ENCODE results near the gene CENPC. TPM values are rescaled to one million over a fixed set of nuclear protein-coding genes. Genes with fewer than 3 reads are reported as not detected.
"Not testable (repeated sequence)": the region's sequence is repeated elsewhere in the genome, so short reads cannot be mapped to it uniquely, and the experiment has no call there.

CENPC gene
- total RNA-seq, 2 donors from 2014 or later = 30.9 to 64.9 TPM

GRCh38 chr4:67568820-67569219 lies 23.5 kb upstream of the CENPC start:
- no peaks in the 10 kb centered on the region for H3K27me3 Mint-ChIP-seq
- no peak overlapping the region for H3K4me3 Mint-ChIP-seq
- no peaks in the 10 kb centered on the region for H3K36me3 Mint-ChIP-seq (ENCODE audit: low read depth)
- no peaks in the 10 kb centered on the region for H3K9me3 Mint-ChIP-seq
- H3K27ac Mint-ChIP-seq = no peak overlapping the region
- H3K4me1 Mint-ChIP-seq = no peaks in the 10 kb centered on the region
- ATAC-seq (replicated peaks) = no peak

DNA sequence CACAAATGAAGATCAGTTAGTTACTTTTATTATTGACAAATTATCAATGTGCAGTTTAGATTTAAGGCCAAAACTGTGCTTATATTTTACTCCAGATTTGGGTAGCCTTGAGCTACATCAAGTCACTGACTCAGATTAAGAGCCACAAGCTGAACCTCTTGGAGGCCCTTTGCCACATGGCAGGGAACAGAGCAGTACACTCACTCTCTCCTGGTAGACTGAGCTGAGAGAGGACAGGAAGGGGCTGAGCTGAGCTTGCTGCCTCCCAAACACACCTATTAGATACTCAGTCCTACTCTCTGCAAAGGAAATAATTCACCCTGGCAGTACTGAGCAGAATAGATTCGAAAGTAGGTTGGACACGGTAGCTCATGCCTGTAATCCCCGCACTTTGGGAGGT lies 21.0 kb upstream of the CENPC start:
- Mint-ChIP-seq H3K27ac (no peak overlapping the region), H3K36me3 (ENCODE audit: low read depth) (no peaks in the 10 kb centered on the region), H3K9me3 (no peaks in the 10 kb centered on the region), H3K4me3 (no peak overlapping the region), H3K4me1 (no peaks in the 10 kb centered on the region), H3K27me3 (no peaks in the 10 kb centered on the region)
- ATAC-seq (replicated peaks) = peak; percentile 51

DNA sequence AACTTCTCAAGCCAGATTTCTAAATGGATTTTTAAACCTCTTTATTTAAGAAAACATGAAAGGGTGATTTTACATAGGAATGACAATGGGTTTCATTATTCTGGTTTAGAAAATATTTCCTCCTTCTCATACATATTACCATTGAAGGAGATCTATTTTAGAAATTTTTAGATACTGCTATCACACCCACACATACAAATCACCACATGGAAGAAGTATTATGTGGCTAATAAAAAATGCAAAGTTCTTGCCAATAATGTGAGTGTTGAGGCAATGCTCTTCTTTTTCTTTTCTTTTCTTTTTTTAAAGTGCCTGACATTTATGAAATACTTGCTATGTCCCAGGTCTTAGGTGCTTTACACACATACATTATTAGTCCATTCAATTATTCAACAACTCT lies 20.0 kb upstream of the CENPC start:
- Mint-ChIP-seq H3K4me1 (no peaks in the 10 kb centered on the region), H3K27me3 (no peaks in the 10 kb centered on the region), H3K4me3 (no peak overlapping the region), H3K36me3 (ENCODE audit: low read depth) (no peaks in the 10 kb centered on the region), H3K27ac (no peak overlapping the region), H3K9me3 (no peaks in the 10 kb centered on the region)
- ATAC-seq (replicated peaks) = no peak

DNA sequence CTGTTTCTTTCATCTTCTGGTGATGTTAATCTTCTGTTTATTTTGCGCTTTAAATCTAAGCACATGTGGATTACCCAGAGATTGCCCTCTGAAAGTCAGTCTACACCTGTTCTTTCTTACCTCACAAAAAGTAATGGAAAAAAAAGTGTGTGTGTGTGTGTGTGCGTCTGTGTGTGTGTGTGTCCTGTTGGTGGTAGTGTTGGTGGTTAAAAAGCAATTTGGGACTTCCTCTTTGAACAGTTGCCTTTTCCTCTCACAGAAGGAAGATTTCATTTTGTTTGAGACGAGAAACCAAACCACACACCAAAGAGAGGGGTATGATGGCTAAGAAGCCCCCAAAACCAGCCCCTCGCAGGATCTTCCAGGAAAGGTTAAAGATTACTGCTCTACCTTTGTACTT lies 13.2 kb upstream of the CENPC start, which contains the start of gene STAP1:
STAP1 (plus strand) TSS at position 235 of the 400 bp plus-strand sequence; CDS start at position 318, 83 bp downstream.
- Mint-ChIP-seq H3K36me3 (ENCODE audit: low read depth) (no peaks in the 10 kb centered on the region), H3K9me3 (no peaks in the 10 kb centered on the region), H3K4me3 (peak within 1 kb of the TSS; percentile 68), H3K27ac (peak within 1 kb of the TSS; percentile 55), H3K4me1 (peaks cover 5% of the 10 kb centered on the region), H3K27me3 (no peaks in the 10 kb centered on the region)
- peak; percentile 49 for ATAC-seq (replicated peaks)

GRCh38 chr4:67556436-67556835 lies 11.1 kb upstream of the CENPC start:
- H3K4me3 Mint-ChIP-seq = no peak overlapping the region
- no peak for ATAC-seq (replicated peaks)
- no peaks in the 10 kb centered on the region for H3K27me3 Mint-ChIP-seq
- H3K27ac Mint-ChIP-seq = no peak overlapping the region
- no peaks in the 10 kb centered on the region for H3K9me3 Mint-ChIP-seq
- peaks cover 5% of the 10 kb centered on the region for H3K4me1 Mint-ChIP-seq
- no peaks in the 10 kb centered on the region for H3K36me3 Mint-ChIP-seq (ENCODE audit: low read depth)

DNA sequence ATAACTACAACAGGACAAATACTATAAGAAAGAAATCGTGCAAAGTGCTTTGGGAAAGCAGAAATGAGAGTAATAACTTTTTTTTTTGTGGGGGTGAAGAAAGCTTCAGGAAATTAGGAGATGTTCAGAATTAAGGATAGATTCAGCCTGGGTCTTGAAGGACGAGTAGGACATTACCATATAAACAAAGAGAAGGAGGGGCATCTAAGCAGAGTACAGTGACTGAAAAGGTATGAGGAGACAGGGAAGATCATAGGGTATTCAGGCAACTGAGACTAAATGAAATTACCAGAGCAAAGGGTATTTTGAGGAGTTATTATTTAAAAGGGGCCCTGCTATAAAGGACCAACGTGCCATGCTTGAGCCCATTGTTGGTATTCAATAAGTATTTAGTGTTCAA lies 10.1 kb upstream of the CENPC start:
- Mint-ChIP-seq H3K9me3 (no peaks in the 10 kb centered on the region), H3K27me3 (no peaks in the 10 kb centered on the region), H3K4me1 (peaks cover 5% of the 10 kb centered on the region), H3K4me3 (no peak overlapping the region), H3K36me3 (ENCODE audit: low read depth) (no peaks in the 10 kb centered on the region), H3K27ac (no peak overlapping the region)
- ATAC-seq (replicated peaks) = no peak

DNA sequence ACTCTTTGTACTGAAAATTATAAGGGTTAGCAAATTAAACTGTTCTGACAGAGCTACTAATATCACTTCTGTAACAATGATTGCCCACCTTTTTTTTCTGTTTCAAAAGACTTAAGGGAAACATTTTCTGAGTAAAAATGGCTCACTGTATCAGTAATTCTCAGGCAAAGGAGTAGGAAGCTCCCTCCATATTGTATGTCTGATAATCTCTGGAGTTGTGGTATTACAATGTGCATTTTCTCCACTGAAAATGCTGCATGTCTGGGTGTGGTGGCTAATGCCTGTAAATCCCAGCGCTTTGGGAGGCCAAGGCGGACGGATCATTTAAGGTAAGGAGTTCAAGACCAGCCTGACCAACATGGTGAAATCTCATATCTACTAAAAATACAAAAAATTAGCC lies 8.8 kb upstream of the CENPC start:
- H3K9me3 Mint-ChIP-seq = no peaks in the 10 kb centered on the region
- no peaks in the 10 kb centered on the region for H3K27me3 Mint-ChIP-seq
- H3K36me3 Mint-ChIP-seq (ENCODE audit: low read depth) = no peaks in the 10 kb centered on the region
- no peak overlapping the region for H3K4me3 Mint-ChIP-seq
- H3K27ac Mint-ChIP-seq = no peak overlapping the region
- peaks cover 5% of the 10 kb centered on the region for H3K4me1 Mint-ChIP-seq
- no peak for ATAC-seq (replicated peaks)

DNA sequence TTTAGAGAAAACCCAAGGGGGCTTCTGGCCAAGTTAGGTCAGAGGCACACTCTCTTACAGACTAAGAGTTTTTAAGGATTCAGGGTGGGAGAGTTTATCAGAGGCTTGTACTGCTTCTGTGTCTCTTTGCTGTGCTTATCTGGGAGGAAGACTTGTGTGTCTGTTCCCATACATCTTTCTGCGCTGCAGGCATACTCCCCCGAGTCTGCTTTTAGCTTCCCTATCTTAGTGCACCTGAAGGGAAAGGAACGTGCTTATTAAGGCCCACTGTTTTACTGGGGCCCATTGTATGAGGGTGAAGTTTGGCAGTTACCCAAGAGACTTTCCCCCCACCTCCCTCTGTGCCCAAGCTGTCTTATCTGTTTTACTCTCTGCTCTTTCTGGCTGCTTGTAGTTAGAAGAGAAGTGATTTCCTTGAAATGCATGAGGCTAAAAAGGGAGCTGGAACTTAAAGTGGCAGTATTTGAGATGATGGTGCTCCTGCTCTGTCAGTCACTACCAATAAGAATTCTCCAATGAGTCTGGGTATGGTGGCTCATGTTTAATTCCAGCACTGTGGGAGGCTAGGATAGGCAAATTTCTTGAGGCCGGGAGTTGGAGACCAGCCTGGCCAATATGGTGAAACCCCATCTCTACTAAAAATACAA lies 7.0 kb upstream of the CENPC start:
- H3K4me3 Mint-ChIP-seq; H3K27me3 Mint-ChIP-seq; ATAC-seq (replicated peaks); H3K9me3 Mint-ChIP-seq; H3K4me1 Mint-ChIP-seq; H3K27ac Mint-ChIP-seq; H3K36me3 Mint-ChIP-seq (ENCODE audit: low read depth): not testable (repeated sequence)

- no peak overlapping the region for H3K4me3 Mint-ChIP-seq
Observed at GRCh38 chr4:67550857-67551256, 5.6 kb upstream of the CENPC start.

GRCh38 chr4:67550451-67550850 lies 5.1 kb upstream of the CENPC start:
- no peaks in the 10 kb centered on the region for H3K36me3 Mint-ChIP-seq (ENCODE audit: low read depth)
- H3K27me3 Mint-ChIP-seq = no peaks in the 10 kb centered on the region
- no peak for ATAC-seq (replicated peaks)

More at GRCh38 chr4:67550857-67551256, 5.6 kb upstream of the CENPC start:
- Mint-ChIP-seq H3K27ac (no peak overlapping the region), H3K36me3 (ENCODE audit: low read depth) (no peaks in the 10 kb centered on the region), H3K4me1 (no peaks in the 10 kb centered on the region), H3K9me3 (no peaks in the 10 kb centered on the region), H3K27me3 (no peaks in the 10 kb centered on the region)
- no peak for ATAC-seq (replicated peaks)

GRCh38 chr4:67549123-67549522 lies 3.8 kb upstream of the CENPC start:
- Mint-ChIP-seq H3K9me3 (no peaks in the 10 kb centered on the region), H3K27me3 (no peaks in the 10 kb centered on the region), H3K36me3 (ENCODE audit: low read depth) (peaks cover 13% of the 10 kb centered on the region), H3K4me3 (no peak overlapping the region), H3K4me1 (no peaks in the 10 kb centered on the region), H3K27ac (no peak overlapping the region)
- ATAC-seq (replicated peaks) = no peak

More at GRCh38 chr4:67550451-67550850, 5.1 kb upstream of the CENPC start:
- no peaks in the 10 kb centered on the region for H3K4me1 Mint-ChIP-seq
- H3K9me3 Mint-ChIP-seq = no peaks in the 10 kb centered on the region
- no peak overlapping the region for H3K4me3 Mint-ChIP-seq
- H3K27ac Mint-ChIP-seq = no peak overlapping the region

DNA sequence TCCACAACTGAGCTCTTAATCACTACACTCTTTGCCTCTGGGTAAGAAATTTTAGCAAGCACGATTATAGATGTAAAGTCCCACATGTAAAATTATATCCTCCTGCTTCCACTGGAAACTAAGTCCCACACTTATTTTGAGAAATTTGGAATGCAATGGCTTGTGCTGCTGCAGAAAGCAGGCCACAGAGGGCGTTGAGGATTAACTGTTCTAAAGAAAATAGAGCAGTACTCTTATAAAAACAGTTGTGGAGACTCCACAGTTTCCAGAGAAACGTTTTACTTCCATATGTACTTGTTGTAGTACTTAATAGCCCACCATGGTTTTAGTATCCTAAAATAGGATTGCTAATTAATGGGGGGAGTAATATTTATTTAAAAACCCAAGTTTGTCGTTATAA lies 1.7 kb upstream of the CENPC start:
- H3K36me3 Mint-ChIP-seq (ENCODE audit: low read depth) = peaks cover 35% of the 10 kb centered on the region
- no peak overlapping the region for H3K27ac Mint-ChIP-seq
- no peaks in the 10 kb centered on the region for H3K27me3 Mint-ChIP-seq
- no peaks in the 10 kb centered on the region for H3K9me3 Mint-ChIP-seq
- H3K4me1 Mint-ChIP-seq = peaks cover 11% of the 10 kb centered on the region
- ATAC-seq (replicated peaks) = no peak
- H3K4me3 Mint-ChIP-seq = peak overlapping the region; percentile 96

- ATAC-seq (replicated peaks) = no peak
- no peaks in the 10 kb centered on the region for H3K9me3 Mint-ChIP-seq
- H3K36me3 Mint-ChIP-seq (ENCODE audit: low read depth) = peaks cover 44% of the 10 kb centered on the region
- peak overlapping the region; percentile 97 for H3K27ac Mint-ChIP-seq
- peaks cover 18% of the 10 kb centered on the region for H3K4me1 Mint-ChIP-seq
- no peaks in the 10 kb centered on the region for H3K27me3 Mint-ChIP-seq
- H3K4me3 Mint-ChIP-seq = peak overlapping the region; percentile 96
Observed at GRCh38 chr4:67546004-67546356, 677 bp upstream of the CENPC start.

- Mint-ChIP-seq H3K4me3 (peak overlapping the region; percentile 0), H3K9me3 (no peaks in the 10 kb centered on the region), H3K27ac (peak overlapping the region; percentile 11), H3K27me3 (no peaks in the 10 kb centered on the region), H3K4me1 (peaks cover 25% of the 10 kb centered on the region), H3K36me3 (ENCODE audit: low read depth) (peaks cover 83% of the 10 kb centered on the region)
- no peak for ATAC-seq (replicated peaks)
Observed at GRCh38 chr4:67542076-67542475, 3.2 kb downstream of the CENPC start.

DNA sequence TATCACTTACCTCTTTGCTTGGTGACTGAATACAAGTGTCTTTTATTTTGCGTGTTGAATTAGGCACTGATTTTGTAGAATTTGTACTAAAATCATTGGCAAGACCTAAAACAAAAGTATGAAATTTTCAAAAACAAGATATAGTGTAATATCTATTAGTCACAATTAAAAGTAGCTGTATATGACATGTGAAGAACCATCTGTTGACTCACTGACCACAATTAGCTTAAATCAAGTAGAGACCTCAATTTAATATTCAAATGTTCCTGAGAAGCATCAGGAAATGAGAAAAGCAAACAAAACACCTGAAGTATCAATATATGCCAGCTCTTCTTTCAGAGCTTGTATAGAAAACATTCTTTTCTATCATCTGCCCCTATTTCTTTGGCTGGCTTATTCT lies 5.5 kb downstream of the CENPC start:
- Mint-ChIP-seq H3K9me3 (no peaks in the 10 kb centered on the region), H3K36me3 (ENCODE audit: low read depth) (peaks cover 99% of the 10 kb centered on the region), H3K27ac (no peak overlapping the region), H3K4me3 (no peak overlapping the region), H3K4me1 (peaks cover 37% of the 10 kb centered on the region), H3K27me3 (no peaks in the 10 kb centered on the region)
- ATAC-seq (replicated peaks) = no peak
